Endodermal cell (in vitro differentiated cells): ENCODE data around the gene CEP85. TPM values are rescaled to one million over a fixed set of nuclear protein-coding genes. Genes with fewer than 3 reads are reported as not detected.
"Not testable (repeated sequence)": the region's sequence is repeated elsewhere in the genome, so short reads cannot be mapped to it uniquely, and the experiment has no call there.

ENCODE experiments used
- DNase-seq: peaks from one replicate; pipeline ENCODE4 v3.0.0-alpha.2; 2017
- H3K27ac ChIP-seq: 2 replicates; pipeline ENCODE4 v1.5.1; 2013; ENCODE audit warnings: mild to moderate bottlenecking, low read depth, low read length, moderate library complexity
- H3K27me3 ChIP-seq: 2 replicates; pipeline ENCODE4 v1.6.1; 2013; ENCODE audit warnings: mild to moderate bottlenecking, low read length, moderate library complexity; ENCODE audit not compliant: insufficient read depth, control insufficient read depth, poor library complexity, severe bottlenecking
- H3K36me3 ChIP-seq: 2 replicates; pipeline ENCODE4 v1.7.0; 2013; ENCODE audit warnings: mild to moderate bottlenecking, low read length, moderate library complexity; ENCODE audit not compliant: control insufficient read depth, insufficient read depth
- H3K4me1 ChIP-seq: one replicate; pipeline ENCODE4 v1.7.0; 2013; ENCODE audit warnings: low read length; ENCODE audit not compliant: control insufficient read depth, insufficient read depth
- H3K4me3 ChIP-seq: 2 replicates; pipeline ENCODE4 v1.5.1; 2013; ENCODE audit warnings: mild to moderate bottlenecking, low read length, moderate library complexity
- H3K9ac ChIP-seq: 2 replicates; pipeline ENCODE4 v1.6.1; 2013; ENCODE audit warnings: mild to moderate bottlenecking, low read length, moderate library complexity; ENCODE audit not compliant: poor library complexity, severe bottlenecking; ENCODE audit errors: extremely low read depth
- H3K9me3 ChIP-seq: 2 replicates; pipeline ENCODE4 v1.6.1; 2013; ENCODE audit warnings: mild to moderate bottlenecking, low read length, moderate library complexity; ENCODE audit not compliant: control insufficient read depth
- H3K27ac Mint-ChIP-seq: 2 replicates; pipeline ENCODE4 v1.8.0; 2020; ENCODE audit warnings: mixed read lengths
- H3K27me3 Mint-ChIP-seq: 2 replicates; pipeline ENCODE4 v1.8.0; 2021; ENCODE audit warnings: mild to moderate bottlenecking, mixed read lengths; ENCODE audit not compliant: insufficient read depth
- H3K36me3 Mint-ChIP-seq: 2 replicates; pipeline ENCODE4 v1.8.0; 2020; ENCODE audit warnings: low read depth, mixed read lengths
- H3K4me1 Mint-ChIP-seq: 2 replicates; pipeline ENCODE4 v1.8.0; 2020; ENCODE audit warnings: mixed read lengths
- H3K4me3 Mint-ChIP-seq: 2 replicates; pipeline ENCODE4 v1.8.0; 2020; ENCODE audit warnings: mild to moderate bottlenecking, moderate library complexity, mixed read lengths
- H3K9me3 Mint-ChIP-seq: 2 replicates; pipeline ENCODE4 v1.8.0; 2020; ENCODE audit warnings: mild to moderate bottlenecking, mixed read lengths
- CTCF ChIP-seq: fragments of 200-600 bp; sonication (generic); conservative IDR thresholded peaks from 2 replicates; pipeline ENCODE4 v1.5.0; 2021; ENCODE audit warnings: antibody characterized with exemption, mild to moderate bottlenecking
- WGBS, 2 experiments: methylation state at CpG; one replicate each; pipeline versions ENCODE4 v1.1.5 to v1.1.7; 2013; ENCODE audit warnings: missing lambda C conversion rate in 2 of 2, mixed read lengths in 1 of 2; ENCODE audit not compliant: insufficient coverage in 1 of 2, insufficient read length in 1 of 2; 5-methylcytosine and 5-hydroxymethylcytosine counted together
- total RNA-seq, 2 donors: library from RNA; stranded (reverse); fragmentation: NEBNext Ultra II Directional in 1 of 2; extraction: Animal tissue kit (Norgen Biotek cat#: 25700) in 1 of 2; gene quantifications; 2 replicates in 1 of 2; 3 replicates in 1 of 2; pipeline ENCODE4 v1.2.1, GENCODE V29; 2021

The CEP85 gene
- total RNA-seq, 2 donors from 2014 or later: 25.6 to 43.6 TPM

- WGBS, 2 experiments: 74 to 86% methylated on average over 1 to 6 of the region's 6 CpGs
- no peaks in the 10 kb centered on the region for H3K36me3 ChIP-seq
- H3K27me3 ChIP-seq: no peaks in the 10 kb centered on the region
- no peaks in the 10 kb centered on the region for H3K9me3 Mint-ChIP-seq
- H3K27ac ChIP-seq: no peak overlapping the region
- peak overlapping the region; percentile 90 for H3K4me3 Mint-ChIP-seq
- TF ChIP-seq CTCF: no peak
- peaks cover 4% of the 10 kb centered on the region for H3K27me3 Mint-ChIP-seq
- no peaks in the 10 kb centered on the region for H3K9me3 ChIP-seq
- DNase-seq: no peak
- H3K4me1 ChIP-seq: no peaks in the 10 kb centered on the region
- H3K36me3 Mint-ChIP-seq: no peaks in the 10 kb centered on the region
- no peak overlapping the region for H3K27ac Mint-ChIP-seq
- peak overlapping the region; percentile 61 for H3K9ac ChIP-seq
- peaks cover 21% of the 10 kb centered on the region for H3K4me1 Mint-ChIP-seq
- peak overlapping the region; percentile 82 for H3K4me3 ChIP-seq
Observed at GRCh38 chr1:26307363-26307781, 73.4 kb downstream of the CEP85 start.

- not testable (repeated sequence) for H3K4me3 ChIP-seq, H3K4me3 Mint-ChIP-seq, H3K27me3 ChIP-seq, H3K36me3 ChIP-seq, H3K36me3 Mint-ChIP-seq, H3K9me3 ChIP-seq, H3K27ac ChIP-seq, H3K4me1 ChIP-seq, H3K9ac ChIP-seq, DNase-seq, H3K27ac Mint-ChIP-seq, H3K9me3 Mint-ChIP-seq, H3K27me3 Mint-ChIP-seq
- peaks cover 21% of the 10 kb centered on the region for H3K4me1 Mint-ChIP-seq
- WGBS, 2 experiments: 86 to 89% methylated on average over 13 to 21 of the region's 21 CpGs
Observed at GRCh38 chr1:26307966-26308899, 74.2 kb downstream of the CEP85 start.

GRCh38 chr1:26314501-26314900 is 80.5 kb downstream of the CEP85 start:
- H3K4me1 ChIP-seq: no peaks in the 10 kb centered on the region
- no peak for DNase-seq
- no peak overlapping the region for H3K9ac ChIP-seq
- no peak for TF ChIP-seq CTCF
- H3K9me3 Mint-ChIP-seq: no peaks in the 10 kb centered on the region
- no peak overlapping the region for H3K4me3 ChIP-seq
- 92 to 94% methylated on average over 3 to 5 of the region's 5 CpGs for WGBS, 2 experiments
- no peak overlapping the region for H3K4me3 Mint-ChIP-seq
- H3K27me3 ChIP-seq: no peaks in the 10 kb centered on the region
- H3K4me1 Mint-ChIP-seq: peaks cover 15% of the 10 kb centered on the region
- H3K36me3 ChIP-seq: no peaks in the 10 kb centered on the region
- no peak overlapping the region for H3K27ac Mint-ChIP-seq
- H3K36me3 Mint-ChIP-seq: no peaks in the 10 kb centered on the region
- H3K9me3 ChIP-seq: no peaks in the 10 kb centered on the region
- H3K27ac ChIP-seq: no peak overlapping the region
- H3K27me3 Mint-ChIP-seq: peaks cover 8% of the 10 kb centered on the region
